DOHH2 (cell line): ENCODE results near the gene SRPK2.

Source experiments
- H3F3A ChIP-seq: fragments of 200-600 bp; sonication (generic), shearing (Covaris generic); 2 replicates; pipeline ENCODE4 v1.6.0; 2016; ENCODE audit warnings: antibody characterized with exemption, mild to moderate bottlenecking; ENCODE audit not compliant: control insufficient read depth, insufficient read depth
- H3K27ac ChIP-seq: fragments of 200-600 bp; sonication (generic); 2 replicates; pipeline ENCODE4 v1.5.1; 2014; ENCODE audit warnings: low read depth, mild to moderate bottlenecking, low read length, moderate library complexity
- H3K27me3 ChIP-seq: fragments of 200-600 bp; sonication (generic); 2 replicates; pipeline ENCODE4 v1.6.1; 2014; ENCODE audit warnings: mild to moderate bottlenecking, low read length, mixed read lengths; ENCODE audit not compliant: control insufficient read depth
- H3K36me3 ChIP-seq: fragments of 200-600 bp; sonication (generic); 2 replicates; pipeline ENCODE4 v1.6.1; 2014; ENCODE audit warnings: mild to moderate bottlenecking, low read length, moderate library complexity, mixed read lengths; ENCODE audit not compliant: control insufficient read depth
- H3K4me1 ChIP-seq: fragments of 200-600 bp; sonication (generic); 2 replicates; pipeline ENCODE4 v1.6.1; 2014; ENCODE audit warnings: mild to moderate bottlenecking, low read length, mixed read lengths; ENCODE audit not compliant: control insufficient read depth
- H3K4me2 ChIP-seq: fragments of 200-600 bp; sonication (generic); 2 replicates; pipeline ENCODE4 v1.6.0; 2014; ENCODE audit warnings: mild to moderate bottlenecking, low read length, moderate library complexity
- H3K4me3 ChIP-seq: fragments of 200-600 bp; sonication (generic); 2 replicates; pipeline ENCODE4 v1.5.1; 2014; ENCODE audit warnings: mild to moderate bottlenecking, low read length, mixed read lengths
- H3K79me2 ChIP-seq: fragments of 200-600 bp; sonication (generic); 2 replicates; pipeline ENCODE4 v1.6.1; 2014; ENCODE audit warnings: mild to moderate bottlenecking, low read length, mixed read lengths; ENCODE audit not compliant: control insufficient read depth
- H3K9me2 ChIP-seq: fragments of 200-600 bp; sonication (generic); replicated peaks from 2 replicates; pipeline ENCODE4 v1.6.1; 2014; ENCODE audit warnings: mild to moderate bottlenecking, low read length, mixed read lengths; ENCODE audit not compliant: control insufficient read depth
- H3K9me3 ChIP-seq: fragments of 200-600 bp; sonication (generic); 2 replicates; pipeline ENCODE4 v1.6.1; 2014; ENCODE audit warnings: antibody characterized with exemption, low read length, mixed read lengths; ENCODE audit not compliant: control insufficient read depth, insufficient read depth
- H4K20me1 ChIP-seq: fragments of 200-600 bp; sonication (generic); 2 replicates; pipeline ENCODE4 v1.6.0; 2014; ENCODE audit warnings: low read depth, mild to moderate bottlenecking, antibody characterized with exemption, low read length, moderate library complexity; ENCODE audit not compliant: control insufficient read depth, insufficient read depth
- CTCF ChIP-seq: fragments of 200-600 bp; sonication (generic); IDR thresholded peaks from one replicate; pipeline ENCODE4 v1.5.1; 2014; ENCODE audit warnings: antibody characterized with exemption, mild to moderate bottlenecking, low read depth, low read length; ENCODE audit not compliant: poor library complexity, severe bottlenecking
- EZH2phosphoT487 ChIP-seq: fragments of 200-600 bp; sonication (generic); IDR thresholded peaks from 2 replicates; pipeline ENCODE4 v1.6.1; 2017; ENCODE audit warnings: borderline replicate concordance, mild to moderate bottlenecking, antibody characterized with exemption, low read length, moderate library complexity, mixed read lengths

Gene SRPK2

GRCh38 chr7:105244594-105244993, 144.1 kb downstream of the SRPK2 start:
- Histone ChIP-seq H3K79me2 (0 out of 2 replicates have a peak, but pooled peaks cover 2% of the 10 kb centered on the region), H3K4me2 (no peak overlapping the region), H3K27ac (no peak overlapping the region), H3K9me3 (no peaks in the 10 kb centered on the region), H3K36me3 (no peaks in the 10 kb centered on the region), H3K9me2 (no peaks in the 10 kb centered on the region), H3K4me3 (no peak overlapping the region), H4K20me1 (no peaks in the 10 kb centered on the region), H3F3A (no peaks in the 10 kb centered on the region), H3K27me3 (no peaks in the 10 kb centered on the region), H3K4me1 (peaks cover 22% of the 10 kb centered on the region)
- TF ChIP-seq CTCF (no peak), EZH2phosphoT487 (no peak)

- Histone ChIP-seq H3K27ac (no peak overlapping the region), H4K20me1 (peaks cover 3% of the 10 kb centered on the region; the same call in 1 of the 2 replicates), H3K4me1 (peaks cover 18% of the 10 kb centered on the region), H3K79me2 (peaks cover 19% of the 10 kb centered on the region), H3K36me3 (no peaks in the 10 kb centered on the region), H3F3A (no peaks in the 10 kb centered on the region), H3K27me3 (no peaks in the 10 kb centered on the region), H3K9me2 (no peaks in the 10 kb centered on the region), H3K4me3 (no peak overlapping the region), H3K9me3 (no peaks in the 10 kb centered on the region), H3K4me2 (peak overlapping the region; percentile 2; the same call in 1 of the 2 replicates)
- TF ChIP-seq CTCF (no peak), EZH2phosphoT487 (no peak)
These were observed 147.5 kb downstream of the SRPK2 start for GRCh38 chr7:105241198-105241597.

- peaks cover 25% of the 10 kb centered on the region for H3K79me2 ChIP-seq
- peaks cover 3% of the 10 kb centered on the region; the same call in 1 of the 2 replicates for H4K20me1 ChIP-seq
- no peak overlapping the region for H3K4me2 ChIP-seq
These were observed 150.4 kb downstream of the SRPK2 start for GRCh38 chr7:105238198-105238765.

More at GRCh38 chr7:105238198-105238765, 150.4 kb downstream of the SRPK2 start:
- Histone ChIP-seq H3K27me3 (no peaks in the 10 kb centered on the region), H3K9me2 (no peaks in the 10 kb centered on the region), H3K4me1 (peaks cover 9% of the 10 kb centered on the region), H3K27ac (no peak overlapping the region), H3K4me3 (no peak overlapping the region), H3K9me3 (no peaks in the 10 kb centered on the region), H3K36me3 (no peaks in the 10 kb centered on the region), H3F3A (no peaks in the 10 kb centered on the region)
- no peak for TF ChIP-seq CTCF
- TF ChIP-seq EZH2phosphoT487 = no peak
